Fibroblast of peridontal ligament (primary cell): ENCODE data around the gene OR8A1.
"Not testable (repeated sequence)": the region's sequence is repeated elsewhere in the genome, so short reads cannot be mapped to it uniquely, and the experiment has no call there.

Experiments used
- DNase-seq: peaks from one replicate; pipeline ENCODE4 v3.0.0-alpha.2; 2010; ENCODE audit errors: extremely low read depth

The OR8A1 gene

GRCh38 chr11:124595302-124595701 lies 25.5 kb downstream of the OR8A1 start:
- no peak for DNase-seq

- DNase-seq, result no peak
Measured at GRCh38 chr11:124597626-124598025, 27.8 kb downstream of the OR8A1 start.

- DNase-seq, result no peak
Measured at GRCh38 chr11:124600621-124601320, 31.0 kb downstream of the OR8A1 start.

- DNase-seq, result no peak
Measured at GRCh38 chr11:124602193-124602592, 32.4 kb downstream of the OR8A1 start.

DNA sequence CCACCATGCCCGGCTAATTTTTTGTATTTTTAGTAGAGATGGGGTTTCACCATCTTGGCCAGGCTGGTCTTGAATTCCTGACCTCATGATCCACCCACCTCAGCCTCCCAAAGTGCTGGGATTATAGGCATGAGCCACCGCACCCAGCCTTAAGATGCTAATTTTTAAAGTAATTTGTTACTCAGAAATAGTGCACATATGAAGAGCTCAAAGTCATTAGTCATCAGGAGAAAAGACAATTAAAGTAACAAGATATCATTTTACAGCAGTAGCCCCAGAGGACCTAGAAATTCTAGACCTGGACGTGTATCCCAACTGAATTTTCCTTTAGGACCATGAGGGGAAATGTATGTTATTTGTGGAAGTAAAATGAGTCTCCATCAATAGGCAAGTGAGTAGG lies 32.9 kb downstream of the OR8A1 start:
- not testable (repeated sequence) for DNase-seq

- no peak for DNase-seq
Measured at GRCh38 chr11:124605719-124606118, 35.9 kb downstream of the OR8A1 start.

- no peak for DNase-seq
Measured at GRCh38 chr11:124608147-124608546, 38.4 kb downstream of the OR8A1 start.

DNA sequence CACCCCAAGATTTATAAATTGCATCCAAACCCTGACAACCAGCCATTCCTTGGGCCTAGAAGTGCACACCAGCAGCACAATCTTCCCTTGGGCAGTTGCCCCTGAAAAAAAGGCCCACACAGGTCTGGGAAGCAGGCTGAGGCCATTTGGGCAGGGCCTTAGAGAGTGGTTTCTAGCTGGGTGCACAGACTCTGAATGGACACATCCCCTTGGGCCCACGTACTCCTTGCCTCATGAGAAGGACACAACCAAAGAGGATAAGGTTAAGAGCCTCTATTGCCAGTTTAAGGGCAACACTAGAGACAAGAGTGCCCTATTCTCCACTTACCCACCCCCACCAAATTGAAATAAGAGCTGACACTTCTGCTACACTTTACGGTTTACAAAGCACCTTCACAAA lies 40.5 kb downstream of the OR8A1 start:
- no peak for DNase-seq

GRCh38 chr11:124611064-124611463 lies 41.3 kb downstream of the OR8A1 start, which contains the start of gene PANX3:
PANX3 (plus strand) TSS chr11:124611428; CDS start chr11:124611557, 129 bp downstream.
- DNase-seq, result peak; percentile 78

DNA sequence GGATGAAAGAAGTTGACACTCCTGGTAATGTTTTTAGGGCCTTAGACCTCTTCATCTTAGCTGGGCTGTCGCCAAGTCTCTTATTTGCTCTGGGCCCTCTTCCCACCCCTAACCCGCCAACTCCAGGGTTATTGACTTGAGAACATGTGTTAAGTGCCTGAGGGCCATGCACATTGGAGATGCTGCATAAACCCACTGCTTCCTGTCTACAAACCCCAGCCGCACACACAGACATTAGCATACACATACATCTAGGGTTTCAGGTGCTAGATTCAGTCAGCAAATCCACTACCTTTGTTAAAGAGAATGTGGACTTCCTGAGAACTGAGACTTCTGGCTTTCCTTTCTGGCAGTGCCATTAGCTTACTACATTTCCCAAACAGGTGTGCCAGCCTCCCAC lies 42.2 kb downstream of the OR8A1 start:
- no peak for DNase-seq

DNA sequence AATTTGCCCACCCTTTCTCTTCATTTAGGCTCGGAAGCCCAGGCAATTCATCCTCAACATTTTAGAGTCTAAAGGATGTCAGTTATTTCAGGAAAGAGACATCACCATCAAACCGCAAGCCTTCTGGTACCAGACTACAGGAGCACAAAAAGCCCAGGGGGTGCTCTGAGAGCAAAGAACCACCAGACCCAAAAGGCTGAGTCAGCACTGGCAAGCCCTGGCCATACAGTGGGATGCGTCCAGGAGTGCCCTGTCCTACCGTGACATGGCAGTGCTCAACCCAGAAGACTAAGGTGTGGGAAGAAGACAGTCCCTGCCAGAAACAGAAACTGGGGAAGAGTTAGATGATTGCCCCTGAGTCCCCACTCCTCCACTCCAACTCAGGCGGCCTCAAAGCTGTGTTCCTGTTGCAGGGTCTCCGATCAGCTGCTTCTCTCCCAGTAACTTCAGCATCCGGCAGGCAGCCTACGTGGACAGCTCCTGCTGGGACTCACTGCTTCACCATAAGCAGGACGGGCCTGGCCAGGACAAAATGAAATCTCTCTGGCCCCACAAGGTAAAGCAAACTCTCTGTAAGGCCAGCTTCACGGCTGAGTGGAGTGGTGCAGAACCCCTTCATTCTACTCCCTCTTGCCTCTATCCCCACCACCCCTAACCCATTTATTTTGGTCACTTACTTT lies 42.9 kb downstream of the OR8A1 start:
- no peak for DNase-seq

DNA sequence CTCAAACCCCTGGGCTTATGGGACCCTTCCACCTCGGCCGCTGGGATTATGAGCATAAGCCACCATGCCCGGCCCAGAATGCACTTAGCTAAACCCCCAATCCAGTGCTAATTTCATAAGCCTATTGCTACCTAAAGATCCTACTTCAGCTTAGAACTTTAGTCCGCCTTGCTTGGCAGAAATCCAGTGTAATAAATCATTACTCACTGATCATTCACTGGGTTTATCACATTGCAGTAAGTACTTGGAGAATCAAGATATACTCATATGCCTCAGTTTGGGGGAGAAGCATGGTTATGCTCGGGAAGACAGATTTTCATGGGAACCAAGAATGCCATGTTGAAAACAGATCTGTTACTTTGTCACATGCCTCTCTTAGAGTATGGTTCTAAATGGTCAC lies 49.1 kb downstream of the OR8A1 start:
- no peak for DNase-seq
